PC-9 (cell line): Measurements from ENCODE around the gene RHBDD3. TPM values are rescaled to one million over a fixed set of nuclear protein-coding genes. Genes with fewer than 3 reads are reported as not detected.

ENCODE experiments used
- BruUV-seq: library from RNA; stranded (reverse); fragments of 400-500 nt; replicated peaks from 2 replicates; lab custom pipeline; 2021; lab: Mats Ljungman, UMichigan
- CTCF ChIA-PET: fragments of 300-600 bp; sonication (Branson Sonifier 250); formaldehyde crosslinking; loops from one replicate; lab custom pipeline; 2022; ENCODE audit warnings: antibody characterized with exemption; lab: Charles Lee
- POLR2A ChIA-PET: fragments of 300-600 bp; sonication (Branson Sonifier 250); formaldehyde crosslinking; loops from one replicate; lab custom pipeline; 2022; ENCODE audit warnings: antibody characterized with exemption; ENCODE audit not compliant: unreplicated experiment; lab: Charles Lee
- DNase-seq, 2 experiments: peaks; one replicate each; pipeline versions ENCODE4 v3.0.0 to v3.0.0-alpha.2; 2015 to 2022; ENCODE audit warnings: mixed read lengths in 1 of 2
- H2AFZ ChIP-seq: fragments of 200-600 bp; sonication (generic); 2 replicates; pipeline ENCODE4 v1.8.1; 2017; ENCODE audit warnings: antibody characterized with exemption
- H3F3A ChIP-seq: fragments of 200-600 bp; sonication (generic); 2 replicates; pipeline ENCODE4 v1.8.1; 2017; ENCODE audit warnings: antibody characterized with exemption, mild to moderate bottlenecking, low read depth; ENCODE audit not compliant: insufficient read depth
- H3K27ac ChIP-seq: fragments of 200-600 bp; sonication (generic); 2 replicates; pipeline ENCODE4 v1.6.1; 2016; ENCODE audit warnings: mixed run types
- H3K27me3 ChIP-seq: fragments of 200-600 bp; sonication (generic); 2 replicates; pipeline ENCODE4 v1.6.1; 2016; ENCODE audit warnings: low read depth, mixed run types; ENCODE audit not compliant: insufficient read depth
- H3K36me3 ChIP-seq: fragments of 200-600 bp; sonication (generic); 2 replicates; pipeline ENCODE4 v1.6.1; 2016; ENCODE audit warnings: low read depth, mixed run types
- H3K4me1 ChIP-seq: fragments of 200-600 bp; sonication (generic); replicated peaks from 2 replicates; pipeline ENCODE4 v1.6.1; 2016; ENCODE audit warnings: mixed run types; ENCODE audit not compliant: insufficient read depth
- H3K4me2 ChIP-seq: fragments of 200-600 bp; sonication (generic); 2 replicates; pipeline ENCODE4 v1.6.1; 2017; ENCODE audit warnings: mixed run types
- H3K4me3 ChIP-seq: fragments of 200-600 bp; sonication (generic); 2 replicates; pipeline ENCODE4 v1.6.1; 2016; ENCODE audit warnings: mixed run types
- H3K79me2 ChIP-seq: fragments of 200-600 bp; sonication (generic); 2 replicates; pipeline ENCODE4 v1.6.1; 2017; ENCODE audit warnings: low read depth, mixed run types
- H3K9me2 ChIP-seq: fragments of 200-600 bp; sonication (generic); 2 replicates; pipeline ENCODE4 v1.8.1; 2017; ENCODE audit warnings: mild to moderate bottlenecking; ENCODE audit not compliant: insufficient read depth
- H3K9me3 ChIP-seq: fragments of 200-600 bp; sonication (generic); 2 replicates; pipeline ENCODE4 v1.8.1; 2016; ENCODE audit warnings: low read depth; ENCODE audit not compliant: insufficient read depth
- H4K20me1 ChIP-seq: fragments of 200-600 bp; sonication (generic); 2 replicates; pipeline ENCODE4 v1.8.1; 2017; ENCODE audit not compliant: insufficient read depth
- CTCF ChIP-seq: fragments of 200-600 bp; sonication (generic); conservative IDR thresholded peaks from 2 replicates; pipeline ENCODE4 v1.6.1; 2017; ENCODE audit warnings: mixed run types, antibody characterized with exemption, mild to moderate bottlenecking, moderate library complexity
- EZH2 ChIP-seq: fragments of 200-600 bp; sonication (generic); IDR thresholded peaks from 2 replicates; pipeline ENCODE4 v1.8.0; 2017; ENCODE audit warnings: antibody characterized with exemption, low read depth
- intact Hi-C: fragments of 100-400 bp; cut with micrococcal nuclease; formaldehyde crosslinking; loops from one replicate; pipeline ENCODE4 v1.10.0; 2022; ENCODE audit not compliant: unreplicated experiment
- total RNA-seq: library from RNA; stranded (reverse); gene quantifications from 2 replicates; pipeline ENCODE4 v1.2.3, GENCODE V29; 2021

The RHBDD3 gene
- total RNA-seq, 1 experiment from 2014 or later, result 17.6 TPM

DNA sequence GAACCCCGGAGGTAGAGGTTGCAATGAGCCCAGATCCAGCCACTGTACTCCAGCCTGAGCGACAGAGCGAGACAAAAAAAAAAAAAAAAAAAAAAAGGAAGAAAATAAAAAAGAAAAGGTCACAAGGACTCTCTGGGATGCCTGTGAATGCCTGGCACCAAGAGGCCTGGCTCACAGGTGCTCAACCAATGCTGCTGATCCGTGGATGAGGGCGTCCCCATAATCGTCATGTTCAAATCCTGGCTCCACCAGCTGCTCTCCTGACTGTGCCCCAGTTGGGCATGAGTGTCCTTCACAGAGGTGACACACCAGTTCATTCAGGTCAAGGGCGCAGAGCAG, 38.0 kb upstream of the RHBDD3 start:
- Histone ChIP-seq H3K9me3 (no peaks in the 10 kb centered on the region), H3K9me2 (no peaks in the 10 kb centered on the region), H3K27ac (no peak overlapping the region), H3K36me3 (no peaks in the 10 kb centered on the region), H2AFZ (no peak overlapping the region), H3K4me2 (peak overlapping the region; percentile 88), H3K4me1 (peaks cover 23% of the 10 kb centered on the region), H3F3A (peaks cover 47% of the 10 kb centered on the region), H3K4me3 (peak overlapping the region; percentile 75; the same call in 1 of the 2 replicates), H3K27me3 (no peaks in the 10 kb centered on the region), H3K79me2 (0 out of 2 replicates have a peak, but pooled peaks cover 7% of the 10 kb centered on the region), H4K20me1 (peaks cover 11% of the 10 kb centered on the region)
- intact Hi-C loops, result loop anchor here (2.0 to 10.0 kb wide), 2 partner anchors 39 to 79 kb away; partner anchors contain the start of gene AP1B1
- ChIA-PET CTCF (no interaction called here), POLR2A (interaction anchor here (0.5 kb wide), 1 partner anchor 106 kb away, joined by 5 read pairs; no protein-coding TSS in a partner anchor)
- TF ChIP-seq CTCF, result no peak
- no peak for TF ChIP-seq EZH2
- BruUV-seq, result no TSS peak
- no peak for DNase-seq

- H2AFZ ChIP-seq, result no peak overlapping the region
- no peaks in the 10 kb centered on the region for H3K9me3 ChIP-seq
- H3K9me2 ChIP-seq, result no peaks in the 10 kb centered on the region
- H3K36me3 ChIP-seq, result peaks cover 17% of the 10 kb centered on the region; the same call in 1 of the 2 replicates
- DNase-seq, result no peak
- intact Hi-C loops, result loop anchor here (10.0 kb wide), 1 partner anchor 82 kb away; the partner anchor contains the start of gene AP1B1
- ChIA-PET POLR2A (no interaction called here), CTCF (interaction anchor here (0.6 kb wide), 1 partner anchor 35 kb away, joined by 6 read pairs; the partner anchor contains the start of genes EWSR1 and RHBDD3)
- H3K79me2 ChIP-seq, result 0 out of 2 replicates have a peak, but pooled peaks cover 6% of the 10 kb centered on the region
- H3K4me3 ChIP-seq, result no peak overlapping the region
- no peaks in the 10 kb centered on the region for H3K27me3 ChIP-seq
- H3K4me1 ChIP-seq, result peaks cover 5% of the 10 kb centered on the region; the same call in 1 of the 2 replicates
- H3K4me2 ChIP-seq, result no peak overlapping the region
- H4K20me1 ChIP-seq, result peaks cover 35% of the 10 kb centered on the region
- H3F3A ChIP-seq, result peaks cover 67% of the 10 kb centered on the region
- no TSS peak for BruUV-seq
- H3K27ac ChIP-seq, result no peak overlapping the region
- TF ChIP-seq CTCF, result no peak; the same call in 1 of the 2 replicates
- TF ChIP-seq EZH2, result no peak
Measured at GRCh38 chr22:29302681-29303465, 35.1 kb upstream of the RHBDD3 start.

GRCh38 chr22:29302402-29302680, 34.6 kb upstream of the RHBDD3 start:
- POLR2A ChIA-PET, result no interaction called here
- no peak overlapping the region for H2AFZ ChIP-seq
- intact Hi-C loops, result loop anchor here (10.0 kb wide), 1 partner anchor 82 kb away; the partner anchor contains the start of gene AP1B1
- CTCF ChIA-PET, result no interaction called here
- H4K20me1 ChIP-seq, result peaks cover 41% of the 10 kb centered on the region
- peaks cover under 1% of the 10 kb centered on the region; the same call in 1 of the 2 replicates for H3K4me1 ChIP-seq
- H3K4me3 ChIP-seq, result no peak overlapping the region
- no peak overlapping the region for H3K4me2 ChIP-seq
- no peak for DNase-seq
- H3K9me3 ChIP-seq, result no peaks in the 10 kb centered on the region
- H3K79me2 ChIP-seq, result 0 out of 2 replicates have a peak, but pooled peaks cover under 1% of the 10 kb centered on the region
- H3K36me3 ChIP-seq, result peaks cover 17% of the 10 kb centered on the region; the same call in 1 of the 2 replicates
- no peaks in the 10 kb centered on the region for H3K27me3 ChIP-seq
- no TSS peak for BruUV-seq
- H3F3A ChIP-seq, result peaks cover 72% of the 10 kb centered on the region
- no peak overlapping the region for H3K27ac ChIP-seq
- no peaks in the 10 kb centered on the region for H3K9me2 ChIP-seq
- no peak for TF ChIP-seq EZH2
- TF ChIP-seq CTCF, result no peak
